ENCODE measurements around the gene CCT8L2.
"Not testable (repeated sequence)": the region's sequence is repeated elsewhere in the genome, so short reads cannot be mapped to it uniquely, and the experiment has no call there.

DNA sequence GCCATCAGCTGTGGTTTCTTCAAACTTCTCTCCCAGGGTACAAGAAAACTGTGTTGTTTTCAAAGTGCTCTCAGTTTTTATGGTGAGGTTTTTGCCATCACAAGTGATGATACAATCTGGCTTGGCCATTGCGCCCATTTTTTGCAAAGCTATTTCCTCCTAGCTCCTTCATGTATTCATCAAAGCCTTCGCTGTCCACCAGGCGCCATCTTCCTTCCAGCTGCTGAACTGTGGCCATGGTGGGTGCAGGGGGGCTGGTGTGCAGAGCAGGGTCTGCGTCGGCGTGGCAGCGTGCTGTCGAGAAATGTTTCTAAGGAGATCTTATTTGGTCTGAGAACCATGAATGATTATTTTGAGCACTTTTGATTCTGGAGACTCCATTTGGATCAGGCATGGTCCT is 2.6 kb upstream of the CCT8L2 start:
- TF ChIP-seq CTCF, POLR2AphosphoS5 (IDR thresholded peaks at IDR 0.05): not testable (repeated sequence)

All from gastroesophageal sphincter (tissue), 3 donors.